GM19328 (cell line): Measurements from ENCODE around the gene THADA.

Source experiments
- ATAC-seq: cut with Tn5 transposase; IDR thresholded peaks from one replicate; pipeline ENCODE4 v1.9.1; 2021; ENCODE audit warnings: mild to moderate bottlenecking, moderate library complexity; ENCODE audit not compliant: unreplicated experiment

The THADA gene

GRCh38 chr2:43217228-43218154, 378.3 kb downstream of the THADA start:
- ATAC-seq, result no peak

GRCh38 chr2:43216629-43217028, 379.2 kb downstream of the THADA start:
- no peak for ATAC-seq

- ATAC-seq, result no peak
These were observed 380.1 kb downstream of the THADA start for GRCh38 chr2:43215673-43216255.

GRCh38 chr2:43214253-43214652, 381.6 kb downstream of the THADA start:
- no peak for ATAC-seq

GRCh38 chr2:43212931-43213330, 382.9 kb downstream of the THADA start:
- ATAC-seq, result no peak

- ATAC-seq, result no peak
These were observed 383.5 kb downstream of the THADA start for GRCh38 chr2:43212216-43212835.

GRCh38 chr2:43210467-43211303, 385.2 kb downstream of the THADA start:
- ATAC-seq, result no peak

GRCh38 chr2:43210125-43210466, 385.7 kb downstream of the THADA start:
- ATAC-seq, result no peak

- no peak for ATAC-seq
These were observed 386.6 kb downstream of the THADA start for GRCh38 chr2:43209204-43209717.

- no peak for ATAC-seq
These were observed 388.1 kb downstream of the THADA start for GRCh38 chr2:43207553-43208300.

- ATAC-seq, result no peak
These were observed 389.2 kb downstream of the THADA start for GRCh38 chr2:43206602-43207001.

- no peak for ATAC-seq
These were observed 392.5 kb downstream of the THADA start for GRCh38 chr2:43203373-43203772.

GRCh38 chr2:43202289-43202688, 393.5 kb downstream of the THADA start:
- no peak for ATAC-seq

GRCh38 chr2:43201497-43201896, 394.3 kb downstream of the THADA start:
- no peak for ATAC-seq

- no peak for ATAC-seq
These were observed 394.8 kb downstream of the THADA start for GRCh38 chr2:43201016-43201415.

GRCh38 chr2:43199492-43200488, 396.0 kb downstream of the THADA start:
- no peak for ATAC-seq

GRCh38 chr2:43198263-43198662, 397.6 kb downstream of the THADA start:
- no peak for ATAC-seq

- no peak for ATAC-seq
These were observed 398.3 kb downstream of the THADA start for GRCh38 chr2:43197588-43197896.
